ENCODE measurements around the gene THUMPD3. TPM values are rescaled to one million over a fixed set of nuclear protein-coding genes. Genes with fewer than 3 reads are reported as not detected.

Gene THUMPD3
- total RNA-seq, 1 donor from 2014 or later: 84.4 TPM

GRCh38 chr3:9397906-9398699, 35.2 kb downstream of the THUMPD3 start:
- DNase-seq: no peak

- DNase-seq: no peak
Observed at GRCh38 chr3:9398700-9399336, 36.0 kb downstream of the THUMPD3 start.

GRCh38 chr3:9399337-9399703, 36.5 kb downstream of the THUMPD3 start:
- DNase-seq: no peak

- peak; percentile 53 for DNase-seq
Observed at GRCh38 chr3:9399746-9400145, 36.9 kb downstream of the THUMPD3 start.

- DNase-seq: no peak
Observed at GRCh38 chr3:9400616-9401015, 37.8 kb downstream of the THUMPD3 start.

GRCh38 chr3:9401986-9402385, 39.1 kb downstream of the THUMPD3 start:
- no peak for DNase-seq

GRCh38 chr3:9402410-9403228, 39.8 kb downstream of the THUMPD3 start:
- no peak for DNase-seq

- DNase-seq: no peak
Observed at GRCh38 chr3:9403463-9403862, 40.6 kb downstream of the THUMPD3 start.

GRCh38 chr3:9404680-9405079, 41.8 kb downstream of the THUMPD3 start:
- DNase-seq: no peak

GRCh38 chr3:9405756-9406155, 42.9 kb downstream of the THUMPD3 start:
- DNase-seq: no peak

GRCh38 chr3:9406856-9407626, 44.2 kb downstream of the THUMPD3 start:
- DNase-seq: no peak

- DNase-seq: no peak
Observed at GRCh38 chr3:9408061-9408460, 45.2 kb downstream of the THUMPD3 start.

- DNase-seq: no peak
Observed at GRCh38 chr3:9408546-9408945, 45.7 kb downstream of the THUMPD3 start.

GRCh38 chr3:9409981-9410854, 47.4 kb downstream of the THUMPD3 start:
- no peak for DNase-seq

GRCh38 chr3:9411302-9411701, 48.4 kb downstream of the THUMPD3 start:
- no peak for DNase-seq

GRCh38 chr3:9412293-9412692, 49.4 kb downstream of the THUMPD3 start:
- no peak for DNase-seq

GRCh38 chr3:9414826-9415225, 52.0 kb downstream of the THUMPD3 start:
- DNase-seq: no peak

GRCh38 chr3:9415485-9416138, 52.8 kb downstream of the THUMPD3 start:
- no peak for DNase-seq

- no peak for DNase-seq
Observed at GRCh38 chr3:9416139-9416780, 53.4 kb downstream of the THUMPD3 start.

GRCh38 chr3:9420850-9421549, 58.1 kb downstream of the THUMPD3 start:
- no peak for DNase-seq

Measured in occipital lobe (tissue), 2 donors.